GM20000 (cell line): Measurements from ENCODE around the gene FOXO4.
"Not testable (repeated sequence)": the region's sequence is repeated elsewhere in the genome, so short reads cannot be mapped to it uniquely, and the experiment has no call there.

ENCODE experiments used
- DNase-seq: peaks from one replicate; pipeline ENCODE4 v3.0.0; 2012; ENCODE audit warnings: low spot score
- TF ChIP-seq, protein P1 (sequence below): IDR thresholded peaks from 2 replicates; pipeline ENCODE4 v1.5.1; 2012; ENCODE audit warnings: mild to moderate bottlenecking, control low read depth; ENCODE audit errors: extremely low read depth, missing control alignments

FOXO4 gene, protein sequence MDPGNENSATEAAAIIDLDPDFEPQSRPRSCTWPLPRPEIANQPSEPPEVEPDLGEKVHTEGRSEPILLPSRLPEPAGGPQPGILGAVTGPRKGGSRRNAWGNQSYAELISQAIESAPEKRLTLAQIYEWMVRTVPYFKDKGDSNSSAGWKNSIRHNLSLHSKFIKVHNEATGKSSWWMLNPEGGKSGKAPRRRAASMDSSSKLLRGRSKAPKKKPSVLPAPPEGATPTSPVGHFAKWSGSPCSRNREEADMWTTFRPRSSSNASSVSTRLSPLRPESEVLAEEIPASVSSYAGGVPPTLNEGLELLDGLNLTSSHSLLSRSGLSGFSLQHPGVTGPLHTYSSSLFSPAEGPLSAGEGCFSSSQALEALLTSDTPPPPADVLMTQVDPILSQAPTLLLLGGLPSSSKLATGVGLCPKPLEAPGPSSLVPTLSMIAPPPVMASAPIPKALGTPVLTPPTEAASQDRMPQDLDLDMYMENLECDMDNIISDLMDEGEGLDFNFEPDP

DNA sequence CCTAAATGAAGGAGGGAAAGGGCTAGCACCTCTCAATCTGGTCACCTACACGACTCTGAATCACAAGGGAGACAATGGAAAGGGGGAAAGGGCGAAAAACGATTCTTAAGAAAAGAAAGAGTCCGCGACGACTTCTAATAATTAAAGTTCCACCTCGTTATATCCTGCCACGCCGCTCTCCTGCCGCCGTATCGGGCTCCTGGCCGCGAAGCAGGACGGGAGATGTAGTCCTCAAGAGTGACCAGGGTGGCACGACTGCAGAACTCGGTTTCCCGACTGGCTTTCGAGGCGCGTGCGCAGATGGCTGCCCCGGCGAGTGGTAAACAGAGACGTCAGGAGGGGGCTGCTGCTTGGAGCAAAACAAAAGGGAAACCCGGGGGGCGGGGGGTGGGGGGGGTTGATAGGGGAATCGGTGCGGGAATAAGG is at the start of gene FOXO4:
Gene FOXO4, plus strand, starts transcription at position 297 of the 426 bp plus-strand sequence. CDS start 678 bp downstream, outside the sequence.
- TF ChIP-seq, protein P1, sequence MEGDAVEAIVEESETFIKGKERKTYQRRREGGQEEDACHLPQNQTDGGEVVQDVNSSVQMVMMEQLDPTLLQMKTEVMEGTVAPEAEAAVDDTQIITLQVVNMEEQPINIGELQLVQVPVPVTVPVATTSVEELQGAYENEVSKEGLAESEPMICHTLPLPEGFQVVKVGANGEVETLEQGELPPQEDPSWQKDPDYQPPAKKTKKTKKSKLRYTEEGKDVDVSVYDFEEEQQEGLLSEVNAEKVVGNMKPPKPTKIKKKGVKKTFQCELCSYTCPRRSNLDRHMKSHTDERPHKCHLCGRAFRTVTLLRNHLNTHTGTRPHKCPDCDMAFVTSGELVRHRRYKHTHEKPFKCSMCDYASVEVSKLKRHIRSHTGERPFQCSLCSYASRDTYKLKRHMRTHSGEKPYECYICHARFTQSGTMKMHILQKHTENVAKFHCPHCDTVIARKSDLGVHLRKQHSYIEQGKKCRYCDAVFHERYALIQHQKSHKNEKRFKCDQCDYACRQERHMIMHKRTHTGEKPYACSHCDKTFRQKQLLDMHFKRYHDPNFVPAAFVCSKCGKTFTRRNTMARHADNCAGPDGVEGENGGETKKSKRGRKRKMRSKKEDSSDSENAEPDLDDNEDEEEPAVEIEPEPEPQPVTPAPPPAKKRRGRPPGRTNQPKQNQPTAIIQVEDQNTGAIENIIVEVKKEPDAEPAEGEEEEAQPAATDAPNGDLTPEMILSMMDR = no peak
- peak; percentile 81 for DNase-seq

DNA sequence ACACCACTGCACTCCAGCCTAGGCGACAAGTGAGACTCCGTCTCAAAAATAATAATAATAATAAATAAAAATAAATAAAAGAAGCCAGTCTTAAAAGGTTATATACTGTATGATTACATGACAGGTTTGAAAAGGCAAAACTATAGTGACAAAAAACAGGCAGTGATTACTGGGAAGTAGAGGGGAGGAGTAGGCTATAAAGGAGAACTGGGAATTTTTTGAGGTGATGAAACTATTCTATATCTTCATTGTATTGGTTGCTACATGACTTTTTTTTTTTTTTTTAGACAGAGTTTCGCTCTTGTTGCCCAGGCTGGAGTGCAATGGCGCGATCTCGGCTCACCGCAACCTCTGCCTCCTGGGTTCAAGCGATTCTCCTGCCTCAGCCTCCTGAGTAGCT is 47.8 kb upstream of the FOXO4 start:
- not testable (repeated sequence) for DNase-seq

DNA sequence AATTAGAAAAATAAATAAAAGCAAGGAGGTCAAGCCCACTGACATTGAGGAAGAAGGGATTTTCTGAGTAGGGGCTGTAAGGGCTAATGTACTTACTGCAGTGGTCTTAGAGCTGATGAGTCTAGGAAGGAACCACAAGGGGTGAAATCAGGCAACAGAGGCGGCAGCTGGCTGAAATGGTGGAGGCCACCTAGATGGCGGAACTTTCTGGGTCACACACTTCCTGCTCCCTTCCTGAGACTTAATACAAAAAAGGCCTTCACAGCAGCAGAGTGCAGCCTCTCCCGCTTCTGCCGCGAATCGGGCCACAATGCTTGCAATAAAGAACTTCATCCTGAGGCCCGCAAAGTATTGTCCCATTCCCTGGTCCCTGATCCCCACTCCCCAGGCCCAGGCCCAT is 42.9 kb upstream of the FOXO4 start:
- peak; percentile 3 for DNase-seq
- TF ChIP-seq, protein P1 = no peak

DNA sequence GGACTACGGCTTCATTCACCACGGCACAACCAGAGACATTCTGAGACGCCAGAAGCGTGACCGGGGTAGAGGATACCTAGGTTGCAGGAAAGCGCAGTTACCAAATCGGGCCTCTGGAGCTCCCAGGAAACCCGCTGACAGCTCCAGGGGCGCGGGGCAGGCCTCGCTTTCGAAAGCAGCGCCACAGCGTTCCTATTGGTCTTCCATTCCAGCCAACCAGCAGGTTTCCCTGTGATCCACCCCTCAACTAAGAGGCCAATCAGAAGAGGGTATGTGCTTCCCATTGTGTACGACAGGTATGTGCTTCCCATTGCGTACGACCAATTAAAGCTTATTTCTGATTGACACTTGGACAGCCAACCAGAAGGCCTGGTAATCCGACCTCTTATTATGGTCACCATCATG is 42.4 kb upstream of the FOXO4 start:
- TF ChIP-seq, protein P1 = no peak
- peak; percentile 66 for DNase-seq

DNA sequence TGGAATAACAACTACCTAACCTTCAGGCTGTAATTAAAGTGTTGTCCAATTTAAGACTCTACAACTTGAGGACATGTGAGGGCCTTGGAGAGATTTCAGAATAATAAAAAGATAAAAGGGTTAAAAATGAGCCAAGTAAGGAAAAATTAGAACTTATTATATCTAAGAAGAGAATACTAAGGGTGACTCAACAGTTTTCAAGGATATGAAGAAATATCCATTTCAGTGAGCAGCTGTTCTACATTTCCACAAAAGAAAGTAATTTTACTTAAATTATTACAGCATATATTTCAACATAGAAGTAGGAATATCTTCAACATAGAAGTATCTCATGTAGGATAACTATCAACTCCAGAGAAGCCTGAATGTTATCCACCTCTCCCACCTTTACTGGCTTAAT is 38.8 kb upstream of the FOXO4 start:
- TF ChIP-seq, protein P1 = no peak
- no peak for DNase-seq

DNA sequence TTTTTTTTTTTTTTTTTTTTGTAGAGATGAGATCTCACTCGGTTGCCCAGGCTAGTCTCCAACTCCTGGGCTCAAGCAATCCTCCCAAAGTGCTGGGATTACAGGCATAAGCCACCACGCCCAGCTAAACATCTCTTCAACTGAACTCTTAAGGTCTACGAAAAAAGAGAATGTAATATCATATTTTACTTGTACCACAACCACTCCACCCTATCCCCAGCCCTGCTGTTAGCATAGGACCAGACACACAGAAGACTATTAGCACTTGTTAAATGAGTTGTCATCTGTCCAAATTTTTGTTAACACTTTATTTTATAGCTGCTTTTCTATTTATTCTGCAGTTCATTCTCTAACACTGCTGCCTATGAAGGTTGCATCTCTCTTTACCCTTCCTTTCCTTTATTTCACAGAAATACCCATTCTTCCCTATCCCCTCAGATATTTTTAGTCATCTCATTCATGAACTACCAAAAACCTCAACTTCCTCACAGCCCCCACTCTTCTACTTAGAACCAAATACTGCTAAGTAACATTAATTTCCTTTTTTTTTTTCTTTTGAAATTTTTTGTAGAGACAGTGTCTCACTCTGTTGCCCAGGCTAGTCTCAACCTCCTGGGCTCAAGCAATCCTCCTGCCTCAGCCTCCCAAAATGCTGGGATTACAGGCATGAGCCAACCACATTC is 37.7 kb upstream of the FOXO4 start:
- TF ChIP-seq, protein P1 = no peak
- DNase-seq = no peak

DNA sequence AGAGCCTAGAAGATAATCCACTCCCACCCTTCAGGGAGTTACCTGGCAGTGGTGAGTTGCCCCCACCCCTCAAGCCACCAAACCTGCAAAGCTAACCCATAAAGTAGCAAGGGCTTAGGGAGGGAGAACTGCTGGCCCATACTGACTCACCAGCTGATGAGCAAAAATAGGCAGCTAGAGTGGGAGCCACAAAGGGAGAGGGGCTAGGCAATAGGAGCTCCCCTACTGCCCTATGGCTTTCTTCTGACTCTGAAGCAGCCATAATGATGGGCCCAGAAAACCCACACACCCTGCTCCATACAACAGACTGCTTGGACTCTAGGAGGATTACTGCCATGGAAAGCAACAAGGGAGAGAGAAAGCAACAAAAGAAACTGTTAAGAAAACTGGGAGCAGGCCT is 35.5 kb upstream of the FOXO4 start:
- TF ChIP-seq, protein P1 = no peak
- DNase-seq = no peak

DNA sequence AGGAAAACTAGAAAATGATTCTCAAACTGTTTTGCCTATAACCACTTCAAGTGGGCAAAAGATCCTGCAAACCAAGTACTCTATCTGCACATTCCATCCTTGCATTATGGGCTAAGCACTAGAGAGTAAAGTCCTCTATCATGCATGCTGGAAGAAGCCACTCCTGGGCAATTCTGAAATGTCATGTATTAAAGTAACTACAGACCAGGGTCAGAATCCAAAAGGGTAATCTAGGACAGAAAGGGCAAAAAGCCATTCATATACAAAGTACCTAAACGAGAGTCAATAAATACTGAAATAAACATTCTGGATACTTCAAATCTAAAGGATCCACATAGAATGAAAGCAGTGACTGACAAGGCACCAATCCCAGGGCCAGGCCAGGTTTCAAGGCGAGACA is 28.6 kb upstream of the FOXO4 start:
- DNase-seq = no peak
- TF ChIP-seq, protein P1 = no peak
